Astrocyte of the hippocampus (primary cell): ENCODE results near the gene BOLA2B.

Source experiments
- DNase-seq: peaks from one replicate; pipeline ENCODE4 v3.0.0; 2011; ENCODE audit warnings: low read depth, low spot score

BOLA2B gene

DNA sequence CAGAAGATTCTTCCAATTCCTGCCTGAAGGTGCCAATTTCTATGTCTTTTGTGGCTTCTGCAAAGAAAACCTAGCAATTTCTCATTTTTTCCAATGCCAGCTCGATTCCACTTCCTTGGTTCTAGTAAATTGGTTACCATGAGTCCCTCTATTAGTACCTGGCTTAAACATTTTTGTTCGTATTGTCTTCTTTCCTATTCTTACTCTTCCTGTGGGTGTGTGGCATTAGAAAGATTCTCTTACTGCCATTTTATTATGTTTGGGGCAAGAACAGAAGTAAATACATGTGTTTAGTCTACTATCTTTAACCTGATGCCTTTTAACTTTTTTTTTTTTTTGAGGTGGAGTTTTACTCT, 50.1 kb downstream of the BOLA2B start:
- DNase-seq = no peak
